ENCODE measurements around the gene PRICKLE4. TPM values are rescaled to one million over a fixed set of nuclear protein-coding genes. Genes with fewer than 3 reads are reported as not detected.
A peak's percentile ranks its signal among the peaks of the same experiment; 100 is the strongest.

The PRICKLE4 gene
- total RNA-seq, 3 donors from 2014 or later (not counting 1 experiment from before 2014, with no cell fraction given): not detected

DNA sequence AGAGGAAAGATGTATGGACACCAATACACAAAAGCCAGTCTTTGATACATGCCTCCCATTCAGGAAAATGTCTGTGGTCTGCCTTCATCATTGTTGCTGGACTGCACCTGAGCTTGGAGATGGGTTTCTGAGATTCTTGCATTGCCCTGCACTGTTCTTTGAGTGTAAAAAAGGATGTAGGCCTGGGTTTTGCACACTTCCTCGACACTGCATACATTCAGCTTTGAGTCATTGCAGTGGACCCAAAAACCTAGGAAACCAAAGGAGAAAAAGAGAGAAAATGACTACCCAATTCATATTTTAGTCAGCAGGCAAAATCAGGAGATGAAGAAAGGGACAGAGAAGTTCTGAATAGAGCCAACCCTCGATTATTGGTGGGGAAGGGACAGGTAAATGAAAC lies 15.9 kb downstream of the PRICKLE4 start:
- H3K27ac Mint-ChIP-seq: no peak overlapping the region
- no peaks in the 10 kb centered on the region for H3K27me3 ChIP-seq (ENCODE audit: control insufficient read depth, insufficient read depth, low read length)
- H3K27ac ChIP-seq (ENCODE audit: low read length): no peak overlapping the region
- ATAC-seq: no peak
- no peak overlapping the region for H3K4me3 ChIP-seq (ENCODE audit: low read length)
- no peaks in the 10 kb centered on the region for H3K27me3 Mint-ChIP-seq (ENCODE audit: low read depth in 2 of 2)
- intact Hi-C loops (cut with micrococcal nuclease): no loop called here
- no peaks in the 10 kb centered on the region for H3K4me1 Mint-ChIP-seq
- H3K4me1 ChIP-seq (ENCODE audit: control insufficient read depth, insufficient read depth, low read length): no peaks in the 10 kb centered on the region
- H3K9me3 Mint-ChIP-seq: no peaks in the 10 kb centered on the region
- DNase-seq: no peak
- WGBS (ENCODE audit: insufficient coverage): 78% methylated on average over 2 of the region's 2 CpGs
- TF ChIP-seq, protein P1, sequence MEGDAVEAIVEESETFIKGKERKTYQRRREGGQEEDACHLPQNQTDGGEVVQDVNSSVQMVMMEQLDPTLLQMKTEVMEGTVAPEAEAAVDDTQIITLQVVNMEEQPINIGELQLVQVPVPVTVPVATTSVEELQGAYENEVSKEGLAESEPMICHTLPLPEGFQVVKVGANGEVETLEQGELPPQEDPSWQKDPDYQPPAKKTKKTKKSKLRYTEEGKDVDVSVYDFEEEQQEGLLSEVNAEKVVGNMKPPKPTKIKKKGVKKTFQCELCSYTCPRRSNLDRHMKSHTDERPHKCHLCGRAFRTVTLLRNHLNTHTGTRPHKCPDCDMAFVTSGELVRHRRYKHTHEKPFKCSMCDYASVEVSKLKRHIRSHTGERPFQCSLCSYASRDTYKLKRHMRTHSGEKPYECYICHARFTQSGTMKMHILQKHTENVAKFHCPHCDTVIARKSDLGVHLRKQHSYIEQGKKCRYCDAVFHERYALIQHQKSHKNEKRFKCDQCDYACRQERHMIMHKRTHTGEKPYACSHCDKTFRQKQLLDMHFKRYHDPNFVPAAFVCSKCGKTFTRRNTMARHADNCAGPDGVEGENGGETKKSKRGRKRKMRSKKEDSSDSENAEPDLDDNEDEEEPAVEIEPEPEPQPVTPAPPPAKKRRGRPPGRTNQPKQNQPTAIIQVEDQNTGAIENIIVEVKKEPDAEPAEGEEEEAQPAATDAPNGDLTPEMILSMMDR (IDR thresholded peaks at IDR 0.05): no peak
- H3K36me3 Mint-ChIP-seq: no peaks in the 10 kb centered on the region
- no peaks in the 10 kb centered on the region for H3K9me3 ChIP-seq (ENCODE audit: control insufficient read depth, insufficient read depth, low read length)
- no peak overlapping the region for H3K4me3 Mint-ChIP-seq
- peaks cover 18% of the 10 kb centered on the region for H3K36me3 ChIP-seq (ENCODE audit: control insufficient read depth, insufficient read depth, low read length)

DNA sequence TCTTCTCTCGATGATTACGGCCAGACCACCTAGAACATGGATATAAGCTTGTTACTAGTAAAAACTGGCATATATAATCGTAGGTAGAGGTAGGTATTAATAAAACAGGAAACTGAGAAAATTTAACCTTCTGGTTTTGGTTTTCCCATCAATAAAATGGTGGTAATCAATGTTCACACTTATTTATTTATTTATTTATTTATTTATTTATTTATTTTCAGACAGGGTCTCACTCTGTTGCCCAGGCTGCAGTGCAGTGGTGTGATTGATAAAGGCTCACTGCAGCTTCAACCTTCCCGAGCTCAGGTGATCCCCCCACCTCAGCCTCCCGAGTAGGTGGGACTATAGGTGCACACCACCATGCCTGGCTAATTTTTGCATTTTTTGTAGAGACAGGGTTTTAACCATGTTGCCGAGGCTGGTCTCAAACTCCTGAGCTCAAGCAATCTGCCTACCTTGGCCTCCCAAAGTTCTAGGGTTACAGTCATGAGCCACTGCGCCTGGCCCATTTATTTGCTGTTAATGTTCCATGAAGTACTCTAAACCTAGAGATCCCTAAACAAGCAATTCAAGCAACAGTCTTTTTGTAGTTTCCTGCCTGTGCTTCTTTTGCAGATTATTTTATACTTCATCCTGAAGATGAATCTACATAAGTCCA lies 18.4 kb downstream of the PRICKLE4 start:
- 93% methylated on average over 7 of the region's 7 CpGs for WGBS (ENCODE audit: insufficient coverage)
- Mint-ChIP-seq H3K27ac (no peak overlapping the region), H3K36me3 (no peaks in the 10 kb centered on the region), H3K9me3 (no peaks in the 10 kb centered on the region), H3K27me3 (ENCODE audit: low read depth in 2 of 2) (no peaks in the 10 kb centered on the region), H3K4me1 (no peaks in the 10 kb centered on the region), H3K4me3 (no peak overlapping the region)
- TF ChIP-seq, protein P1 (IDR thresholded peaks at IDR 0.05): no peak
- intact Hi-C loops (cut with micrococcal nuclease): no loop called here
- DNase-seq (no peak), ATAC-seq (no peak)
- no peak overlapping the region for H3K4me3 ChIP-seq (ENCODE audit: low read length)
- H3K4me1 ChIP-seq (ENCODE audit: control insufficient read depth, insufficient read depth, low read length): no peaks in the 10 kb centered on the region
- peaks cover 6% of the 10 kb centered on the region for H3K36me3 ChIP-seq (ENCODE audit: control insufficient read depth, insufficient read depth, low read length)
- no peaks in the 10 kb centered on the region for H3K27me3 ChIP-seq (ENCODE audit: control insufficient read depth, insufficient read depth, low read length)
- H3K27ac ChIP-seq (ENCODE audit: low read length): no peak overlapping the region
- no peaks in the 10 kb centered on the region for H3K9me3 ChIP-seq (ENCODE audit: control insufficient read depth, insufficient read depth, low read length)

DNA sequence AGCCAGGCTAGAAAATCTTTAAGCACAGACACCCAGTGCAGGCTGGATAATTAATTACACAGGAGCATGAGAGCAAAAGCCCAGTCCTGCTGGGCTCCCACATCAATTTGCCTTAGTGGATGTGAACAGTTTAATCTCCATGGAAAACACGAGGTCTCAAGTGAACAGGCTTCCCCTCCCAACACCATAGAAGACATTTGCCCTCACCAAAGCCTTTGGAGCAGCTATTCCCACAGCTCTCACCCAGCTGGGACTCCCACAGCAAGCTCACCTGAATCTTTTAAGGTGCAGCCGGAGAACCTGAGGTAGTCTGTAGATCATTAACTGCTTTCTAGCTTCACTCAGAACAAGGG lies 19.0 kb downstream of the PRICKLE4 start:
- Histone ChIP-seq H3K27ac (ENCODE audit: low read length) (no peak overlapping the region), H3K9me3 (ENCODE audit: control insufficient read depth, insufficient read depth, low read length) (no peaks in the 10 kb centered on the region), H3K36me3 (ENCODE audit: control insufficient read depth, insufficient read depth, low read length) (peaks cover 6% of the 10 kb centered on the region), H3K4me1 (ENCODE audit: control insufficient read depth, insufficient read depth, low read length) (no peaks in the 10 kb centered on the region), H3K4me3 (ENCODE audit: low read length) (no peak overlapping the region), H3K27me3 (ENCODE audit: control insufficient read depth, insufficient read depth, low read length) (no peaks in the 10 kb centered on the region)
- Mint-ChIP-seq H3K4me1 (no peaks in the 10 kb centered on the region), H3K9me3 (no peaks in the 10 kb centered on the region), H3K27me3 (ENCODE audit: low read depth in 2 of 2) (no peaks in the 10 kb centered on the region), H3K27ac (no peak overlapping the region), H3K4me3 (no peak overlapping the region), H3K36me3 (no peaks in the 10 kb centered on the region)
- TF ChIP-seq, protein P1 (IDR thresholded peaks at IDR 0.05): no peak
- ATAC-seq (no peak), DNase-seq (no peak)
- intact Hi-C loops (cut with micrococcal nuclease): no loop called here
- 93% methylated on average over 2 of the region's 2 CpGs for WGBS (ENCODE audit: insufficient coverage)

DNA sequence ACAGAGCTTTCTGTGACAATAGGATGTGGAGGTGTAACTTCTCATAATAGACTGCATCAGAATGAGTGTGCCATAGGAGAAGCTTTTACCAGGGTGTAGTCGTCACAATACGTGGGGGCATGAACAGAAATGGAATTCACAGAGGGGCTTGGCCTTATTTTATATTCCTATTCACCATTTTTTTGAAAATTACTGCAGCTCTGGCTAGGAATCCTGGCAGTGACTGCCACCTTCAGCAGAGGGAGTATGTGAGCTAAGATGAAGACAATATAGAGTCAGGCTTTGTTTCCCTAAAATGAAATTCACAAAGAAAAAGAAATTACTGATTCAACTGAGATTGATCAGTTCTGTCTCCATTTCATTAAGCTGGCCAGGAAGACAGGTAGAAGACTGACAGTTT lies 20.8 kb downstream of the PRICKLE4 start:
- Histone ChIP-seq H3K27me3 (ENCODE audit: control insufficient read depth, insufficient read depth, low read length) (no peaks in the 10 kb centered on the region), H3K4me1 (ENCODE audit: control insufficient read depth, insufficient read depth, low read length) (no peaks in the 10 kb centered on the region), H3K36me3 (ENCODE audit: control insufficient read depth, insufficient read depth, low read length) (peaks cover 6% of the 10 kb centered on the region), H3K4me3 (ENCODE audit: low read length) (no peak overlapping the region), H3K9me3 (ENCODE audit: control insufficient read depth, insufficient read depth, low read length) (no peaks in the 10 kb centered on the region), H3K27ac (ENCODE audit: low read length) (no peak overlapping the region)
- H3K4me1 Mint-ChIP-seq: no peaks in the 10 kb centered on the region
- intact Hi-C loops (cut with micrococcal nuclease): no loop called here
- WGBS (ENCODE audit: insufficient coverage): 81% methylated on average over 2 of the region's 2 CpGs
- H3K9me3 Mint-ChIP-seq: no peaks in the 10 kb centered on the region
- no peak overlapping the region for H3K4me3 Mint-ChIP-seq
- no peaks in the 10 kb centered on the region for H3K36me3 Mint-ChIP-seq
- DNase-seq (peak in 1 of 2 donors; percentile 19), ATAC-seq (no peak)
- no peak overlapping the region for H3K27ac Mint-ChIP-seq
- TF ChIP-seq, protein P1 (IDR thresholded peaks at IDR 0.05): no peak
- H3K27me3 Mint-ChIP-seq (ENCODE audit: low read depth in 2 of 2): no peaks in the 10 kb centered on the region

All from natural killer cell (primary cell).